ENCODE measurements around the gene FHAD1.

The FHAD1 gene

DNA sequence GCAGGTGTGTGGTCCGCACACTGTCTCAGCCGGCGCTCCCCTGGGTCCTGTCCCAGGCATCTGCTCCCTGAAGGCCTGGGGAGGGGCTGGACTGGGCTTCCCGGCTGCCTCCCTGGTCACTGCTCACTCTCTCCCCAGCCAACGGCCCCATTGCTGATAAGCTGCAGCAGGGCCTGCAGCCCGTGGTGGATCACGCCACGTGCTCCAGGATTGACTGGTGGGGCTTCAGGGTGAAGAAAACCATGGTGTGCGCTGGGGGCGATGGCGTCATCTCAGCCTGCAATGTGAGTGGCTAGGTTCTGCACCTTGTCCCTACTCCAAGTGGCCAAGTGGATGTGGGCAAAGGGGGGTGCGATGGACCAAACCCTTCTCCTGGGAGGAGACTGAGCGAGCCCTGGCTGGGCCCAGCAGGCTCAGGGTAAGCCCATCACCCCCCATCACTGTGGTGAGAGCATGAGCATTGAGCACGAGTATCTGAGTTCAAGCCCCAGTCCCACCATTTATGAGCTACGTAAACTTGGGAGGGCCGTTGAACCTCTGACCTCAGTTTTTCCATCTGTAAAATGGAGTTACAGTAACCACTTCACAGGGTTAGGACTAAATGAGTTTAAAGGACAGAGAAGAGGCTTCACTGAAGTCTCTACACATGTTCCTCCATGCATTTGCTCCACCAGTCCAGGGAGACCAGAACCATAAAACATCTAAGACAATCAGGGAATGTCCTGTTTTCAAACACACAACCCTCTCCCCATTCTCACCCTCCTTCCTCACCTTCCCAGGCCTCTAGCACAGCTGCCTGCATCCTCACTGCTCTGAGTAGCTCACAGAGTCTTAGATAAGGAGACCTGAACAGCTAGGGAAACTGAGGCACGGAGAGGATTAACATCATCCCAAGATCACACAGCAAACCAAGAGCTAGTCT lies 197.7 kb downstream of the FHAD1 start:
- no peak for DNase-seq

DNA sequence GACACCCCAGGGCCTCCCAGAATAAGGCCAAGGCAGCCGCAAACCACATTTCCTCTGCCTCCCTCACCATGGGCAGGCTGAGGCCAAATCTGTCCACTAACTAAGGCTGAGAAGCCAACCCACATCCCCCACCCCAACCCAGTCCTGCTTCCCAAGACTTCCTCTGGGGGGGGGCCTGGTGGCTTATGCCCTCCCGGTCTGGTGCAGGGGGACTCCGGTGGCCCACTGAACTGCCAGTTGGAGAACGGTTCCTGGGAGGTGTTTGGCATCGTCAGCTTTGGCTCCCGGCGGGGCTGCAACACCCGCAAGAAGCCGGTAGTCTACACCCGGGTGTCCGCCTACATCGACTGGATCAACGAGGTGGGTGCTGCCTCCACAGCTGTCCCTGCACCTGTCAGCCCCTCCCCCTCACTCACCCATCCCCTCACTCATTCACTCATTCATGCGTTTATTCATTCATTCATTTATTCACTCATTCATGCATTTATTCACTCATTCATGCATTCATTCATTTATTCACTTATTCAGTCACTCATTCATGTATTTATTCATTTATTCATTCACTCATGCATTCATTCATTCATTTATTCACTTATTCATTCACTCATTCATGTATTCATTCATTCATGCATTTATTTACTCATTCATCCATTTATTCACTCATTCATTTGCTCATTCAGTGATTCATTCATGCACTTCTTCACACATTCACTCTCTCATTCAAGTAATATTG lies 198.5 kb downstream of the FHAD1 start:
- DNase-seq, result no peak

DNA sequence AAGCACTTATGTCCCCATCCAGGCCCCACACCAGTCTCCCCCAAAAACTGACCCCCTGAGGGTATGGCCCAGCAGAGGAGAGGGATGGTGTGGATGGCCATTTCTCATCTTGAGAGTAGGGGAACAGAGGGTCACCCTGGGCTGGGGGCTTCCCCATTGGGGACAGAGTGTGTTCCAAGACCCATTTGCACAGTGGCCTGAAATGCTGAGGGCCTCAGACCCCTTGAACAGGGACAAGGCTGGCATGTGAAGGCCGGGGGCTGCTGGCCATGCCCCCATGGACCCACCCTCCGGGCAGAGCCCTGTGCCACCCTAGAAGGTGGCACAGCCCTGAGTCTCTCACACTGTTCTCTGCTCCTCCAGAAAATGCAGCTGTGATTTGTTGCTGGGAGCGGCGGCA lies 199.2 kb downstream of the FHAD1 start:
- no peak for DNase-seq
